GM12878 (cell line): ENCODE data around the gene SUSD1. TPM values are rescaled to one million over a fixed set of nuclear protein-coding genes. Genes with fewer than 3 reads are reported as not detected.
A peak's percentile ranks its signal among the peaks of the same experiment; 100 is the strongest.

ENCODE experiments used
- ASH2L ChIP-seq: fragments of 300-600, 200-600 bp; sonication (generic); IDR thresholded peaks from 2 replicates; pipeline ENCODE4 v1.6.1; 2017; ENCODE audit warnings: low read depth, mild to moderate bottlenecking, borderline replicate concordance
- CHD4 ChIP-seq: fragments of 200-600 bp; sonication (generic); IDR thresholded peaks from 2 replicates; pipeline ENCODE4 v1.6.1; 2016; ENCODE audit warnings: mild to moderate bottlenecking
- CREM ChIP-seq: IDR thresholded peaks from 2 replicates; pipeline ENCODE4 v1.6.1; 2014; ENCODE audit warnings: antibody characterized with exemption, low read depth
- ELK1 ChIP-seq: IDR thresholded peaks from 2 replicates; pipeline ENCODE4 v1.6.1; 2012; ENCODE audit warnings: low read depth, low read length, improper control_type of control experiment
- HDAC2 ChIP-seq: fragments of 200-600 bp; sonication (generic); IDR thresholded peaks from 2 replicates; pipeline ENCODE4 v1.6.1; 2017
- IKZF1 ChIP-seq: fragments of 450-650 bp; conservative IDR thresholded peaks from 2 replicates; pipeline ENCODE4 v1.6.1; 2017; ENCODE audit warnings: antibody characterized with exemption, mild to moderate bottlenecking
- IRF3 ChIP-seq: fragments of 450-650 bp; IDR thresholded peaks from 2 replicates; pipeline ENCODE4 v1.6.1; 2014; ENCODE audit warnings: mild to moderate bottlenecking
- IRF4 ChIP-seq: IDR thresholded peaks from 2 replicates; pipeline ENCODE4 v1.6.1; 2011; ENCODE audit warnings: low read depth, low read length
- JUNB ChIP-seq: IDR thresholded peaks from 2 replicates; pipeline ENCODE4 v1.6.1; 2016; ENCODE audit warnings: antibody characterized with exemption, mild to moderate bottlenecking
- KLF5 ChIP-seq: fragments of 450-650 bp; IDR thresholded peaks from 2 replicates; pipeline ENCODE4 v1.6.1; 2014; ENCODE audit warnings: mild to moderate bottlenecking; ENCODE audit not compliant: partially characterized antibody
- MTA2 ChIP-seq: fragments of 450-650 bp; IDR thresholded peaks from 2 replicates; pipeline ENCODE4 v1.6.1; 2016; ENCODE audit warnings: low read depth, mild to moderate bottlenecking, moderate library complexity
- MYB ChIP-seq: fragments of 150-350 bp; IDR thresholded peaks from 2 replicates; pipeline ENCODE4 v1.6.1; 2014; ENCODE audit warnings: mild to moderate bottlenecking, low read depth, low read length, borderline replicate concordance
- NR2C2 ChIP-seq: IDR thresholded peaks from 2 replicates; pipeline ENCODE4 v1.6.1; 2011; ENCODE audit warnings: borderline replicate concordance, low read depth; ENCODE audit not compliant: control insufficient read depth, insufficient read length
- PKNOX1 ChIP-seq: fragments of 450-650 bp; IDR thresholded peaks from 2 replicates; pipeline ENCODE4 v1.6.1; 2016; ENCODE audit warnings: mild to moderate bottlenecking
- POLR2AphosphoS5 ChIP-seq: IDR thresholded peaks from 2 replicates; pipeline ENCODE4 v1.6.1; 2011; ENCODE audit warnings: mild to moderate bottlenecking, low read length, inconsistent platforms
- RB1 ChIP-seq: fragments of 450-650 bp; formaldehyde crosslinking; IDR thresholded peaks from 2 replicates; pipeline ENCODE4 v1.6.1; 2017; ENCODE audit warnings: mild to moderate bottlenecking, borderline replicate concordance
- SREBF2 ChIP-seq: IDR thresholded peaks from 2 replicates; pipeline ENCODE4 v1.6.1; 2012; ENCODE audit warnings: mild to moderate bottlenecking, low read length
- STAT1 ChIP-seq: fragments of 450-650 bp; conservative IDR thresholded peaks from 2 replicates; pipeline ENCODE4 v1.6.1; 2014; ENCODE audit warnings: antibody characterized with exemption, mild to moderate bottlenecking
- TBL1XR1 ChIP-seq: IDR thresholded peaks from 2 replicates; pipeline ENCODE4 v1.6.1; 2012; ENCODE audit warnings: low read depth, low read length, improper control_type of control experiment
- YY1 ChIP-seq: IDR thresholded peaks from 2 replicates; pipeline ENCODE4 v1.6.1; 2011; ENCODE audit warnings: low read depth, mild to moderate bottlenecking, low read length
- ZBTB33 ChIP-seq: fragments of 450-650 bp; IDR thresholded peaks from 2 replicates; pipeline ENCODE4 v1.6.1; 2017; ENCODE audit warnings: mild to moderate bottlenecking
- ZNF384 ChIP-seq: IDR thresholded peaks from 2 replicates; pipeline ENCODE4 v1.6.1; 2012; ENCODE audit warnings: low read depth, mild to moderate bottlenecking, low read length, improper control_type of control experiment, borderline replicate concordance
- ZNF592 ChIP-seq: fragments of 450-650 bp; IDR thresholded peaks from 2 replicates; pipeline ENCODE4 v1.6.1; 2017; ENCODE audit warnings: mild to moderate bottlenecking, moderate library complexity
- polyA plus RNA-seq, 11 experiments: library from polyadenylated mRNA; depleted of rRNA in 4 of 11; unstranded in 6 of 11; stranded (reverse) in 5 of 11; fragments of >200 nt; fragmentation: Nextera tagmentation in 4 of 11; fragmentation: Illumina TruSeq in 1 of 11; extraction: Ambion mirVana in 4 of 11; extraction: Trizol in 1 of 11; gene quantifications; 1 replicate in 1 of 11; 2 replicates in 10 of 11; pipeline versions ENCODE4 v1.2.1 to v1.2.3, GENCODE V29; 2011 to 2016; ENCODE audit warnings: inconsistent platforms in 2 of 11, missing spikeins in 2 of 11, low read depth in 1 of 11
- total RNA-seq, 4 experiments: library from RNA; depleted of rRNA in 3 of 4; stranded (reverse); fragments of >200 nt in 3 of 4; fragmentation: Illumina TruSeq in 1 of 4; extraction: Trizol in 1 of 4; gene quantifications; 2 replicates each; pipeline versions ENCODE4 v1.2.1 to v1.2.3, GENCODE V29; 2013 to 2021

Gene SUSD1
- total and polyA plus RNA-seq, 10 of the 15 experiments (the other 5 are each of a cell fraction or from before 2014, with no cell fraction given), result 6.7 to 20.8 (median 13.2) TPM

GRCh38 chr9:112037281-112038016 lies 137.6 kb downstream of the SUSD1 start (continued):
- TF ChIP-seq POLR2AphosphoS5 (peak; percentile 84), ASH2L (no peak), CREM (peak; percentile 89), STAT1 (no peak), IRF4 (peak; percentile 86; the same call in 1 of the 2 replicates), NR2C2 (no peak), SREBF2 (no peak), ZNF592 (no peak), IRF3 (no peak), ELK1 (no peak), ZNF384 (no peak), YY1 (0 out of 2 replicates have a peak, but pooled peaks have one; percentile 17), TBL1XR1 (peak; percentile 87), KLF5 (no peak), CHD4 (no peak), MTA2 (no peak), MYB (no peak), ZBTB33 (no peak), PKNOX1 (peak; percentile 84), RB1 (no peak), JUNB (peak; percentile 88), IKZF1 (no peak), HDAC2 (no peak)
